PC-9 (cell line): ENCODE data around the gene SLC6A8.
A peak's percentile ranks its signal among the peaks of the same experiment; 100 is the strongest.

Experiments used
- EZH2 ChIP-seq: fragments of 200-600 bp; sonication (generic); IDR thresholded peaks from 2 replicates; pipeline ENCODE4 v1.8.0; 2017; ENCODE audit warnings: antibody characterized with exemption, low read depth
- TF ChIP-seq, protein P1 (sequence below): fragments of 200-600 bp; sonication (generic); conservative IDR thresholded peaks from 2 replicates; pipeline ENCODE4 v1.6.1; 2017; ENCODE audit warnings: mixed run types, antibody characterized with exemption, mild to moderate bottlenecking, moderate library complexity

DNA sequence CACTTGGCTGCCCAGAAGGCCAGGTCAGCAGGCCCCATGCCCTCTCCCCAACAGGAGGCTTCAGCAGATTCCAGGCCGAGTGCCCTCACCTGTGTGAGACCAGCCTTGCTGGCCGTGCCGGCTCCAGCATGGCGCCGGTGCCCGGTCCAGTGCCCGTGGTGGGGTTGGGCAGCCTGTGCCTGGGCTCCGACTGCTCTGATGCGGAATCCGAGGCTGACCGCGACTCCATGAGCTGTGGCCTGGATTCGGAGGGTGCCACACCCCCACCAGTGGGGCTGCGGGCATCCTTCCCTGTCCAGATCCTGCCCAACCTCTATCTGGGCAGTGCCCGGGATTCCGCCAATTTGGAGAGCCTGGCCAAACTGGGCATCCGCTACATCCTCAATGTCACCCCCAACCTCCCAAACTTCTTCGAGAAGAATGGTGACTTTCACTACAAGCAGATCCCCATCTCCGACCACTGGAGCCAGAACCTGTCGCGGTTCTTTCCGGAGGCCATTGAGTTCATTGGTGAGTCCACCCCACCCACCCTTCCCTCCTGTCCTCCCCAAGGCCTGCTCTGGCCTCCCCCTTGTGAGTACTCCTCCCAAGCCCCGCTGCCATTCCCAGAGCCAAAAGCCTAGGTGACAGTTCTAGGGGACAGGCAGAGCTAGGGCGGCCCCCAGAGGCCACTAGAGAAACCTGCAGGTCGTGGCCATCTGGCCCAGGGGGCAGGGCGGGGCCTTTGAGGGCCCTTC is 38.4 kb upstream of the SLC6A8 start:
- TF ChIP-seq, protein P1, sequence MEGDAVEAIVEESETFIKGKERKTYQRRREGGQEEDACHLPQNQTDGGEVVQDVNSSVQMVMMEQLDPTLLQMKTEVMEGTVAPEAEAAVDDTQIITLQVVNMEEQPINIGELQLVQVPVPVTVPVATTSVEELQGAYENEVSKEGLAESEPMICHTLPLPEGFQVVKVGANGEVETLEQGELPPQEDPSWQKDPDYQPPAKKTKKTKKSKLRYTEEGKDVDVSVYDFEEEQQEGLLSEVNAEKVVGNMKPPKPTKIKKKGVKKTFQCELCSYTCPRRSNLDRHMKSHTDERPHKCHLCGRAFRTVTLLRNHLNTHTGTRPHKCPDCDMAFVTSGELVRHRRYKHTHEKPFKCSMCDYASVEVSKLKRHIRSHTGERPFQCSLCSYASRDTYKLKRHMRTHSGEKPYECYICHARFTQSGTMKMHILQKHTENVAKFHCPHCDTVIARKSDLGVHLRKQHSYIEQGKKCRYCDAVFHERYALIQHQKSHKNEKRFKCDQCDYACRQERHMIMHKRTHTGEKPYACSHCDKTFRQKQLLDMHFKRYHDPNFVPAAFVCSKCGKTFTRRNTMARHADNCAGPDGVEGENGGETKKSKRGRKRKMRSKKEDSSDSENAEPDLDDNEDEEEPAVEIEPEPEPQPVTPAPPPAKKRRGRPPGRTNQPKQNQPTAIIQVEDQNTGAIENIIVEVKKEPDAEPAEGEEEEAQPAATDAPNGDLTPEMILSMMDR = peak; percentile 62
- TF ChIP-seq EZH2 = no peak
